ENCODE results near the gene FDXR.

Gene FDXR

DNA sequence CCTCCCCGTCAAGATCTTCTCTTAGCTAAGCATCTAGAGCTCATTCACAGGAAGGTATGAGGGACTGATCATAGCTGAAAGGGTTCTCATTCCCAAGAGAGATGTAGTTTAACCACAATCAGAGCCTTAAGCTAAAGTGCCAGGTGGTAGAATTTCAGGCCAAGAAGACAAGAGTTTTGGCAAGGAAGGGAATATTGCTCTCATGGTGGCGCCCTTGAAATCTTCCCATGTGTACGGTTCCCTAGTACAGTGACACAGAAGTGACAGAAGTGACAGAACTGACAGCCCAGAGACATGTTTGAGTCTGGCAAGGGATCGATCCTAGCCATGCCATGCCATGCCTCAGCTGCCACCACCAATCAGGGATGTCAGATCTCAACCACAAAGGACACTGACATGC is 15.6 kb downstream of the FDXR start:
- no peak for DNase-seq (ENCODE audit: low read depth)

GRCh38 chr17:74856112-74856511 is 16.7 kb downstream of the FDXR start:
- DNase-seq (ENCODE audit: low read depth) = no peak

DNA sequence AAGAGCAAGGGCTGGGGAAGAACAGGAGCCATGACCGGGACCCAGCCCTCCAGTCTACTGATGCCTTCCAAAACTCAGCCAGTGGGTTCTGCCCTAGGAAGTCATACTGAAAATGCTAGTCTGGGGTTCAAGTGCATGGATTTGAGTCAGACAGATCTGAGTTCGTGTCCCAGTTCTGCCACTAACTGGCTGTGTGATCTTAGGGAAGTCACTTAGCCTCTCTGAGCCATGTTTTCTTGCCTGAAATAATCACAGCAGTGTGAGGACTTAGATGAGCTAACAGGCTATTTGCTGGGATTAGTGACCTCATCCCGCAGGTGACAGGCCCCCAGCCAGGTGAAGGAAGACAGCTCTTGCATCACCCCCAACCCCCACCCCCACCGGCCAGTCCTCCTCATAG is 17.5 kb downstream of the FDXR start:
- no peak for DNase-seq (ENCODE audit: low read depth)

DNA sequence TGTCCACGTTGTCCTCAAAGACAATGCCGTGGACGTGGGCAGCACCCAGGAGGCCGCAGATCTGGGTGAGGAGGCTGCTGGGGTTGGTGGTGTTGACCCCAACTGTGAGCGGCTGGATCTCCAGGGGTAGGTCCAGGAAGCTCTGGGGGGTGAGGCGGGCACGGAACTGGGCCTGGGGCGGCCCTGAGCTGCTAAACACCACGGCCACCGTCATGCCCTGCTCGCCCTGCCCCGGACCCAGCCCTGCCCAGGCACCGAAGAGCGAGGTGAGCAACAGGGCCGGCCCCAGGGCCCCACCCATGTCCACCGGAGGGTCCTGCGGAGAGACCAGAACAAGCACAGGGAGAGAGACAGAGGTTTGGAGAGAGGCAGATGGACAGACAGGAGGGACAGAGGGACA is 18.0 kb downstream of the FDXR start:
- DNase-seq (ENCODE audit: low read depth) = no peak

DNA sequence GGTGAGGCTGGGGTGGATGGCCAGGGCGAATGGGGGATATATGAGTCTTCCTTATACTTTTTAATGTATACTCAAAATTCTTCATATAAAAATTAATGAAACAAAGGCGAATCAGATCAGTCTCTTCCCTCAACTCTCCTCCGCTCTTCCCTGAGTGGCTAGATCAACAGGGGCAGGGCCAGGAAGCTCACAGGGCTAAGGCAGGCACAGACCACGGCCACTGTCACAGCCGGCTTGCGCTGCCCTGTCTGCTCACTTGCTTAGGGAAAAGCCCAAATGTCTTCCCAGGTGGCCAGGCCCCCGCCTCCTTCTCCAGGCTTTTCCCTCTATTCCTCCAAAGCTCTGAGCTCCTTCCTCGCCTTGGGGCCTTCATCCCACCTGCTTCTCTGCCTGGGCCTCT is 19.1 kb downstream of the FDXR start:
- DNase-seq (ENCODE audit: low read depth) = no peak

GRCh38 chr17:74853048-74853397 is 19.8 kb downstream of the FDXR start:
- DNase-seq (ENCODE audit: low read depth) = no peak

GRCh38 chr17:74852237-74853047 is 20.4 kb downstream of the FDXR start:
- no peak for DNase-seq (ENCODE audit: low read depth)

DNA sequence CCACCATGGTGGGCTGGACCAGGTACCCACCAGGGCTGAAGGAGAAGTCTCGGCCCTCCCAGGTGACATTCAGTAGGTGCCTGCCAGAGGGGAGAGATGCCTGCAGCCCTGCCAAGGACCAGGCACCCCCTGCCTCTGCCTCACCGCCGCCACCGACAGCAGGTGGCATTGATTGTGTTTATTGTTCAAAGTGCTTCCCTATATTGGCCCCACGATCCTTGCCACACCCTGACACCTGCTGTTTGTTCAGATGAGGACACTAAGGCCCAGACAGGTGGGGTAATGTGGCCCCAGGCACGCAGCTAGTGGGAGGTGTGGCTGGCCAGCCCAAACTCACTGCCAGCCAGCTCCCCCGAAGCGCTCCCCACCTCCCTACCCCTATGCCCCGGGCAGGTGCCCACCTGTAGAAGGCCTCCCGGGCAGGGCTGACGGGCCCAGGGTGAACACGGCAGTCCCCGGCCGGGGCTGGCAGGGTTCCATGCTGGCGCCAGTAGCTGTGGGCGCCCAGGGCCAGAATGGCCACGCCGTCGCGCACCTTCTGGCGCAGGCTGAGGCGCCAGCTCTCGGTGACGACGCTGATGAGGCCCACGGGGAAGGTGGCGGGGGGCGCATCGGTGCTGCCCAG is 21.1 kb downstream of the FDXR start:
- DNase-seq (ENCODE audit: low read depth) = no peak

DNA sequence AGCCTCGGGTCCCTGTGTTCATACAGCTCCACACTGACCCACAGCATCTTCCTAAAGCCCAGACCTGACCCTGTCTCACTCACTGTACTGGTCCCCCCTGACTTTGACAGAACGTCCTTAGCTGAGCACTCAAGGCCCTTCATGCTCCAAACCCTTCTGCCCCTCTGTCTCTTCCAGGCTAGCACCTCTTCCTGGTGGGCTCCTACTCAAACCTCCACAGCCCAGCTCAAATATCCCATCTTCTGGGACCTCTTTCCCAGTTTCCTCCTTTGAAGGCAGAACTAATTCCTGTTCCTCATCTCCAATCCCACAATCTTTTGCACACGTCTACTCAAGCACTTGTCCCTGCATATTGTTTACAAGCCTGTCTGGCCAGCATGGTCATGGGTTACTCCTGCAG is 21.9 kb downstream of the FDXR start:
- DNase-seq (ENCODE audit: low read depth) = no peak

DNA sequence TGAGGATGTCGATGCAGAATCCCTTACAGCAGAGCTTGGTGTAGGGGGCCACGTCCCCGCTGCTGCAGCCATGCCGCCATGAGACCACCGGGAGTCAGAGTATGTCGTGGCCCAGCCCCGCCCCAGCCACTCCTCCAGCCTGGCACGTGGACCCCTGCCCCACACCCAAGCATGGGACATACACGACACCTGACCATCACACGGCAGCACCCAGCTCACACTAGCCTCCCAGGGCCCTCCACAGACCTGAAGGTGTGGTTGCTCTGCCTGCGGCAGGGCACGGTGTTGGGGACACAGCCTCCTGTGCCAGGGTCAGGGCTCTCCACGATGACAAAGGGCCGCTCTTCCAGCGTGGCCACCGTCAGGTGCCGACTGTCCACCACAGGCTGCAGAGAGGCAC is 22.5 kb downstream of the FDXR start:
- no peak for DNase-seq (ENCODE audit: low read depth)

- no peak for DNase-seq (ENCODE audit: low read depth)
Observed at GRCh38 chr17:74848656-74849399, 24.0 kb downstream of the FDXR start.

- DNase-seq (ENCODE audit: low read depth) = no peak
Observed at GRCh38 chr17:74846621-74847020, 26.2 kb downstream of the FDXR start.

DNA sequence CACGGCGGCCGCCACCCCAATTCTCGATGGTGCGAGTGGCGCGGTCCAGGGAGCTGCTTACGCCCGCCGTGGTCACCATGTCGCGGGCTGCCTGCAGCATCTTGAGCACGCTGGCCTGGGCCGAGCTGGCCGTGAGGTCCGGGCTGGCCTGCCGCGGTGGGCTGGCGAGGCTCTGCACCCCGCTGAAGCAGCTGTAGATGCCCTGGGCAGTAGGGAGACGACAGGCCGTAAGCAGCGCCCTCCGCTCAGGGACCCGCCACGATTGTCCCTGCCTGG is 29.5 kb downstream of the FDXR start:
- no peak for DNase-seq (ENCODE audit: low read depth)

DNA sequence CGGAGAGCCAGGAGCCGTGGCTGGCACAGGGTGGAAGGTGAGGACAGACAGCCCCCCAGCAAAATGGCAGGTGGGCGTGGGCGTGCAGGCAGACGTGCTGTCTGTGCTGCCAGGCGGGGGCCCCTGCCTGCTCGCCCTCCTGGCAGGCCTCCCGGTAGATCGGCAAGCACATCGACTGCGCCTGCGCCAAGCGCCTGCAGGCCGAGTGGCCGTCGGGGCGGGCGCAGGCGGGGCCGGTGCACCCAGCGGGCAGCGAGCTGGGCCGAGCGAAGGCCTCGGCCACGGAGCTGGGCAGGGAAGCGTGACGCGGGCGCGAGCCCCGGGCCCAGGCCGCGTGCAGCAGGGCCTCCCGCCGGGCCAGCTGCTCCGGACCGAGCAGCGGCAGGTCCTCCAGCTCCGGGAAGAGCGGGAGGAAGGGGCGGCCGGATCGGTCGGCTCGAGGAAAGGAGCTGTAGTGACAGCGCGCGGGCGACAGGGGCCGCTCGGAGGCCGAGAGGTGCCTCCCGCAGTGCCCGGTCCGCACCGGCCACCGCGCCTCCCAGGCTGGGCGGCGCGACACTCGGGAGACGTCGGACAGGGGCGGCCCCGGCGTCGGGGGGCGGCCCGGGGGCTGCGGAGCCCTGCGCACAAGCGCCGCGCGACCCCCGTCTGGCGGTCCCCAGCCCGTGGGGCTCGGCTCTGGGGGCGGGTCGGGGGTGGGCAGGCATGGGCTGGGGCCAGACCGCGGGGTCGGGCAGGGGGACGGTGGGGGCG is 30.0 kb downstream of the FDXR start:
- peak; percentile 76 for DNase-seq (ENCODE audit: low read depth)

- DNase-seq (ENCODE audit: low read depth) = peak; percentile 59
Observed at GRCh38 chr17:74842146-74842598, 30.6 kb downstream of the FDXR start.

GRCh38 chr17:74840989-74841666 is 31.7 kb downstream of the FDXR start:
- peak; percentile 53 for DNase-seq (ENCODE audit: low read depth)

GRCh38 chr17:74839990-74840852 is 32.6 kb downstream of the FDXR start:
- no peak for DNase-seq (ENCODE audit: low read depth)

DNA sequence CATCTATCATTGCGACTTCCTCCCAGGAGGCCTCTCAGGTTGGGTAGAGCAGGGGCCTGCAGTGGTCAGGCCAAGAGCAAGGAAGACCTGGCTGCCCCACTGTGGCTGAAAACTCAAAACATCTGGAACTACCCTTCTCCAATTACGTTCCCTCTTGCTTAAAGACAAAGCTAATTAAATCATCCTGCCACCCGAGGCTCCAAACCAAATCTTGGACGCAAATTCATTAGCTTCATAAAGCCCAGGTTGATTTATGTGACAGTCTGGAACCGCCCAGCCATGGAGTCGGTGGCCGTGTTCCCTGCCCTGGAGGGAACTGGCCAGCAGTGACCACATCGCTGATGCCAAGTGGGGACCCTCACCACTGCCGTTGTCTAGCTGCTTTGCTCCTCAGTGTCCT is 34.5 kb downstream of the FDXR start:
- DNase-seq (ENCODE audit: low read depth) = no peak

DNA sequence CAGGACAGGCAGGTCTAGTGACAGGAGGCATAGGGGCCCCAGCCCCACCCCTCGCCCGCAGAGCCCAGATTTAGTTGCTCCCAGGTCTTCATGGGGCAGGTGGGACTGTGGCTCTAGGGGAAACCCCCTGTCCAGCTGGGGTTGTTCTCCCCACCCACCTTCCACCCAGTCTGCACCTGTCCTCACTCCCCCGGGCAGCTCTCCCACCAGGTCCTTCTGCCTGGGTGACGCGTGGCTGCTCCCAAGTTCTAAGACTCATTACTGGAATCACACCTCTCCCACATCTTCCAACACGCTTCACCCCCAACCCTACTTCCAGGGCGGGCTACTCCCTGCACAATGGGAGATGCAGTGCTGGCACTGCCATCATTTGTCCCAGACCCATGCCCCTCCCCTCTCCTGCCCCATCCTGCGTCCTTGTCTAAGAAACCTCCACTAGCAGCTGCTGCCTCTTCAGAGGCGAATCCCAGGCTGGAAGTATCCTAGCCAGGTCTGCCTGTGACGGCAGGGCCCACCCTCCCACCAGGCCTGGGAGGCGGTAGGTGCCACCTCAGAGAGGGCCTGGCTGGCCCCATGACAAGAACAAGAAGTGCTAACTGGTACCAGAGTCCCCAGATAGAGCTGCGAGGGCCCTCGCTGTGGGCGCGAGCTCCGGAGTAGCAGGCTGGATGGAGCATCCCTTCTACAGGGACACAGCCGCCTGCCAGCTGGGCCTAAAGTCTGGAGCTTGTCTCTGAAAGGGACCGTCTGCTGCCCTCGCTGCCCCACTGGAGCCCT is 35.9 kb downstream of the FDXR start:
- no peak for DNase-seq (ENCODE audit: low read depth)

GRCh38 chr17:74836191-74836590 is 36.6 kb downstream of the FDXR start:
- no peak for DNase-seq (ENCODE audit: low read depth)
